Measurements from ENCODE around the gene EPB41L2. TPM values are rescaled to one million over a fixed set of nuclear protein-coding genes. Genes with fewer than 3 reads are reported as not detected.
"Not testable (repeated sequence)": the region's sequence is repeated elsewhere in the genome, so short reads cannot be mapped to it uniquely, and the experiment has no call there.

Gene EPB41L2
- total RNA-seq, 1 experiment from 2014 or later, result 63.9 TPM

DNA sequence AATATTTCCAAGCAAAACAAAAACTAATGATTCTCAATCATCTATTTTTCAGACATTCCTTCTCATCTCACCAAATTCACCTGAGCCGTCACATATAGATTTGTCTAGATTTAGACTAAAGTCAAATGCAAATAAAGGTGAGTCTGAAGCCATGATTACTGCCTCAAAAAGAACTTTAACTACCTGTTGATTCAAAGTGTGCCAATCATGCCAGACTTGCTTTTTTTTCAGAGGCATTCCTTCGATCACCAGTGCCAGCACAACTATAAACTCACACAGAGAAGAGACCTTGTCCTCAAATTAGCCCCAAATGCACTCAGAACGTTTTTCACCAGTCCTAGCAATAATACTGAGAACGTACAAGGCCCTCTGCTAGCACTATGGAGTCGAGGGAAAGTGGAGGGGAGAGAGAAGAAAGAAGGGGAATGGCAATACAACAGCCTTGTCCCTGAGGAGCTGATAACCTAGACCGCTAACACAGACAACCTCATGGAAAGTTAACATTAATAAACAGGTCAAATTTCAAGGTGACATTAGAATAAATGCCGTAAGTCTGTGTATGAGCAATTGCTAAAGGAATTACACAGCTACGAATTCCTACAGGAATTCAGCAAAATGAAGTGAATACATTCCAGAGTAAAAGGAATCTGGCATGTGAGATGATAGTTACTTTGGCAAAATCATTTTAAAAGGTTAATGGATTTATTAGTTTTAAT lies 60.9 kb downstream of the EPB41L2 start:
- no peak for DNase-seq
- Histone ChIP-seq H3K36me3 (no peaks in the 10 kb centered on the region; the same call in 1 of the 2 replicates), H3K4me3 (no peak overlapping the region), H3K9me3 (peaks cover 6% of the 10 kb centered on the region), H3K27me3 (no peaks in the 10 kb centered on the region)

DNA sequence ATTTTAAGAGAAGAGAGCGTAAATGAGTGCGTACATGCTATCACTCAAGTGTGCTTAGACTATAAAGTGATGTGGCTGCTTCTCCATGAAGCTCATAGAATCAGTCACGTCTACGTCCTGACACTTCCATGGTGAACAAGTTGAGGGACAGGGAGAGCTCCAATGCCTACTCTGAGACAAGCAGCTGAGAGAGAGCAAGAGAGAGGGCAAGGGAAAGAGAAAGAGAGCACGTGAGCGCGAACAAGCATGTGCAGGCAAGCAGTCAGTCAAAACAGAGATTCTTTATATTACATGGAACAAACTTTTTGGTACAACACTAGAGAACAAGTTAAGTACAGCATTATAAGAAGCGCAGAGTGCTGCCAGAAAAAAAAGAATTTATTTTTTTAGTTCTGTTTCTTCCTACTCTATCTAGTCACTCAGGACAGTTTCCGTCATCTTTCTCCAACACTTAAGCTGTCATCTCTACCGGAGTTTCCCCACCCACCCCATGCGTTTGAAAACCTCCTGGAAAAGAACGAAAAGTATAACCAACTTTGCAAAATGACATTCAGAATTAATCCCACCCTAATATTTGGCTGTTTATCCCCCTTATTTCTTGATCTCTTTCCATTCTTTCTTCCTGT lies 61.8 kb downstream of the EPB41L2 start:
- Histone ChIP-seq H3K36me3 (no peaks in the 10 kb centered on the region), H3K9me3 (no peaks in the 10 kb centered on the region), H3K4me3 (no peak overlapping the region), H3K27me3 (no peaks in the 10 kb centered on the region)
- DNase-seq, result no peak

DNA sequence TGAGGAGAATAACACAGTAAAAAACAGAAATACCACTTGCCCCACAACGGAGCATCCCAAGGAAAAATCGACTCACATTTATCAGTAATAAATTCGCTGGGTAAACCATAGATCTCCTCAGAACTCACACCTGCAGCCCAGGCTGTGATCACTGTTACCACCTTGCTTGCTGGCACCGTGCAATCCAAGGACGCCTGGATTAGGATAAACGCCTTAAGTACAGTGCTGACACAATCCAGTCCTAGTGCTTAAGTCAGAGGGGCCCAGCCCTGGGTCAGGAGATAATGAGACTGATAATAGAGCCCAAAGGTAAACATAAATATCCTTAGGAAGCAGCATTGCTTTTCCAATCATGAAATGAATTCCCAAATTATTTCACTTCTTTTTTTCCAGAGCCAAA lies 62.5 kb downstream of the EPB41L2 start:
- Histone ChIP-seq H3K36me3 (no peaks in the 10 kb centered on the region), H3K27me3 (no peaks in the 10 kb centered on the region), H3K4me3 (no peak overlapping the region), H3K9me3 (no peaks in the 10 kb centered on the region)
- DNase-seq, result no peak

DNA sequence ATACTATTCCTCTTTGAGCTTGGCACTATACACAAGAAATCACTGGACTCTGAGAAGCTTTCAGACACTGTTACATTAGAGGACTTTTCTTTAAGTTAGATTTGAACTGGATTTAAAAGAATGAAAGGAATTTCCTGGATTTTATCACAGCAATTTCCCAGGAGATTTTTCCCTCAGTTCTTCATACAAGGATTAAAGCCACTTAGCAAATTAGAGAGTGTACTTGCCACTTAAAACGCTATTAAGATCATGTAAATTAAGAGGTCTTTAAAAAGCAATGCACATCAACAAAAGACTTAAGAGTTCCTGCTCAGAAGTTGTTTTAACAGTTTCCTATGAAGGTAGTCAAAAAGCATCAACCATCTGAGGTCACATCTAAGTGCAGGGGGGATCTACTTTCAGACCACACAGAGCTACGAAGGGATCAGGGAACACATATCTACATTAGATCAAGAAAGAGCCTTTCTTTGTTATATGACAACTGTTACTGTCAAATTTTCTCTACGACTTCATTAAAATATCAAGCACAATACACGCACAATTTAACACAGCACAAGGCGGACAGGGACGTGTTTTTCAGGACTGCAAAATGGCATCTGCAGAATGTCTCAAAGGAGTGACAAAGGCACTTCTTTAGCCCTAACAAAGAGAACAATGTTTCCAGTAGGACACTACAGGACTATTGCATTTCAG lies 65.8 kb downstream of the EPB41L2 start:
- H3K36me3 ChIP-seq, result no peaks in the 10 kb centered on the region
- no peak overlapping the region for H3K4me3 ChIP-seq
- no peaks in the 10 kb centered on the region for H3K9me3 ChIP-seq
- H3K27me3 ChIP-seq, result no peaks in the 10 kb centered on the region
- DNase-seq, result no peak

DNA sequence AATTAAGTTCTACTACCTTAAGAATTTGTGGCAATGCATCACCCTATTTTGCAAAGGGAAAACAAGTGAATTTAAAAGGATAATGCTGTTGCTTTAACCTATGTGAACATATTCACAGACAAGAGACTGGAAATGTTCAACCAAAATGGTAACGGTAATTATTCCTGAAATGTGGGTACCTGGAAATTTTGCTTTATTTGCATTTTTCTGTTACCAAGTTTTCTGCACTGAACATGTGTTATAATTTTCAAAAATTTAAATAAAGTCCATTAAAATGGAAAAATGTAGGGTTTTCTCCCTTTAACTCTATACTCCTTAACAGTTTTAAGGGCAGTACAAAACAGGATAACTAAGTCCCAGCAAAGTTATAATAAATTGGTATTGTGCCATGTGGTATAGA lies 66.4 kb downstream of the EPB41L2 start:
- Histone ChIP-seq H3K4me3 (no peak overlapping the region), H3K27me3 (no peaks in the 10 kb centered on the region)

DNA sequence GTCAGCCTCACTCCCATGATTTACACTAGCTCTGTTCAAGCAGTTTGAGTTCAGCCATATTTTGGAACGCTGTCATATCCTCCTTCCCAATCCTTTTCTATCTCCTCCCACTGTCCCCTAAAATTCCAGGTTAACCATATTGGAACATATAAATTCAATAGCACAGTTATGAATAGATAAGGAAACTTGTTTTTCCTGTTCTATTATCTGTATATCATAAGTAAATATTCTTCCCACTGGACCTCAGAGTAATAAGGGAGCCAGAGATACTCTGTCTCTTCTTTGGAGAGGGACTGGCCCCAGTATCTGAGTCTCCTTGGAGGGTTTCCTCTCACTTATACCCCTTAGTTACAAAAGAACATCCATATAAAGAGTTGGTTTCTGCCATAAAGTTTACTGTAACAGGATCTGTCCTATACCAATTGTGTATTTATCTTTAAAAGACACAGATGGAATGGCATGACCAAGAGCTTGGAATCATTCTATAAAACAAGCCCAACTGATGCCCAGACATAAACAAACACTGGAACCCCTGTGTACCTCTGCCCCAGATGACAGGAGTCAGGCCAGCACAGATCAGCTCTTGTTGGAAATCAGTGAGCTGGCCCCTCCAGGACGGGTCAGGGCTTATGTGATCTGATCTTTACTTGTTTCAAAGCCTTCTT lies 67.1 kb downstream of the EPB41L2 start:
- Histone ChIP-seq H3K27me3 (no peaks in the 10 kb centered on the region), H3K9me3 (peaks cover 3% of the 10 kb centered on the region; the same call in 1 of the 2 replicates), H3K36me3 (no peaks in the 10 kb centered on the region), H3K4me3 (no peak overlapping the region)
- DNase-seq, result peak; percentile 31

More for the DNA sequence above, 66.4 kb downstream of the EPB41L2 start:
- Histone ChIP-seq H3K36me3 (no peaks in the 10 kb centered on the region), H3K9me3 (no peaks in the 10 kb centered on the region)
- DNase-seq, result no peak

DNA sequence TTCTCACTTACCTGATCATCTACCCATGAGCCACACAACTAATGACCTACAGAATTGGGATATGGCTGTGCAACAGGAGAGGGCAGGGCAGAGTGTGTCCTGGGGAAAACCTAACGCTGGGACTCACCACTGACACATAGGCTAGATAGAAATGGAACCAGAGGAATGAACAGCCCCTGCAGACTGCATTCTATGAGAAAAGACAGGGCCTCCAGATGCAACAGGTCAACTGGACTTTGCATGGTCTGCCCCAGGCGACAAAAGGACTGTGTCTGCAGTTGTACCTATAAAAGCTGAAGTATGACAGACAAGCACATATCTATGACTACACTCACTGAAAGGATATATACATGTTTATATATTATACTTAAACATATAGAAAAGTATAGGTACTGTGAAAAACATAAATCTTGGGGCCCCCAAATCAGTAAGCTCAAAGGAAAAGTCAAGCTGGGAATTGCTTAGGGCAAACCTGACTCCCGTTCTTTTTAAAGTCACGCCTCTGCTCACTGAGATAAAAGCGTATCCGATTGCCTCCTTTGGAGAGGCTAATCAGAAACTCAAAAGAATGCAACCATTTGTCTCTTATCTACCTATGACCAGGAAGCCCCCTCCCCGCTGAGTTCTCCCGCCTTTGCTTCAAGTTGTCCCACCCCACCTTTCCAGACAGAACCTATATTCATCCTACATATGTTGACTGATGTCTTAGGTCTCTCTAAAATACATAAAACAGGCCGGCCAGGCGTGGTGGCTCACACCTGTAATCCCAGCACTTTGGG lies 68.5 kb downstream of the EPB41L2 start:
- H3K4me3 ChIP-seq, result no peak overlapping the region
- no peaks in the 10 kb centered on the region for H3K36me3 ChIP-seq
- peaks cover 3% of the 10 kb centered on the region; the same call in 1 of the 2 replicates for H3K9me3 ChIP-seq
- no peaks in the 10 kb centered on the region for H3K27me3 ChIP-seq
- DNase-seq, result no peak

DNA sequence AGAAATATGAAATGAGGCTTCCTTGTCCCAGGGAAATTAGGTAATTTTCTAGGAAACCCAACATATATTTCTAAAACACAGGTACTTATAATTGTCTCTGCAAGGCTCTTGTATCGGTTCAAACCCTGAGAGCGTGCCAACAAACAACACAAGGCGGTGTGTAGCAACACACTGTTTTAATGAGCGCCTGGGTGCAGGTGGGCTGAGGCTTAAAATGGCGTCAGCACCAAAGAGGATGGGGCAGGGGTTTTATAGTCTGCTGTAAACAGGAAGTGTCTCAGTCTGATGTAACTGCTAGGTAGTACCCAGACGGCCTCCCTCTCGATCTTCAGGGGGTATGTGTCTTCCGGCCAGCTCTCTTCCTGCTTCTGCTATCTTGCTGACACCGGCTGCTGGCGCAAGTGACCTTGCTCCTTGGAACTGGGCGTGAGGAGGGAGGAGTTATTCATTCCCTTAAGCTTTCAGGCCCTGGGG lies 69.7 kb downstream of the EPB41L2 start:
- H3K9me3 ChIP-seq, result peaks cover 3% of the 10 kb centered on the region; the same call in 1 of the 2 replicates
- H3K27me3 ChIP-seq, result no peaks in the 10 kb centered on the region
- no peaks in the 10 kb centered on the region for H3K36me3 ChIP-seq
- no peak for DNase-seq
- no peak overlapping the region for H3K4me3 ChIP-seq

DNA sequence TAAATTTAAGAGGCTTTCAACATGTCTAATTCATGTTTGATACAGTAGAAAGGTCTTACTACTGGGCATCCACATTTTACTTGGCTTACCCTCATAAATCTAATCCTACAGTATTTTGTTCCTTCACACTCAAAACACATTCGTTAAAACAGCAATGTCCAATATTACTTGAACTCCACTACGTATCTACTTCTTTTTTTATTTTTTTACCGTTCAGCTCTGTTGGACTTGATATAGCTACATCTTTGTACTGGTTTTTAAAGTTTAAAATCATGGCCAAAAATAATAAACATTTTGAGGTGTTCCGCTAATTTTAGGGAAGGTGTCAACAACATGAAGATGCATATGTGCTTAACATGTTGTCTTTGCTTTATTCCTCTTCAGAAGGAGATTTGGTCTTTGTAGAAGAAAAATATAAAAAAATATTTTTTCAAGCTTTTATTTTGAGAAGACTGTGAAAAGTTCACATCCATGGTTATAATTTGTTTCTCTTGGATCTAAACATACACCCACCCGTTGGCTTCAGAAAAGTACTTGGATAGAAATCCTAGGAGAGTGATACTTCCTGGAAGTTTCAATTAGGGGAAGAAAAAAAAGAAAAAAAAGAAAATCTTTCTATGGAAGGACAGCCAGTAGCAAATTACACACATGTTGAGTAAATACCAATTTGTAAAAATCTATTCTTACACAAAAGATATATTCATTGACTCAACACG lies 71.5 kb downstream of the EPB41L2 start:
- no peaks in the 10 kb centered on the region for H3K36me3 ChIP-seq
- no peak overlapping the region for H3K4me3 ChIP-seq
- no peaks in the 10 kb centered on the region for H3K27me3 ChIP-seq
- H3K9me3 ChIP-seq, result peaks cover 3% of the 10 kb centered on the region; the same call in 1 of the 2 replicates
- DNase-seq, result no peak

DNA sequence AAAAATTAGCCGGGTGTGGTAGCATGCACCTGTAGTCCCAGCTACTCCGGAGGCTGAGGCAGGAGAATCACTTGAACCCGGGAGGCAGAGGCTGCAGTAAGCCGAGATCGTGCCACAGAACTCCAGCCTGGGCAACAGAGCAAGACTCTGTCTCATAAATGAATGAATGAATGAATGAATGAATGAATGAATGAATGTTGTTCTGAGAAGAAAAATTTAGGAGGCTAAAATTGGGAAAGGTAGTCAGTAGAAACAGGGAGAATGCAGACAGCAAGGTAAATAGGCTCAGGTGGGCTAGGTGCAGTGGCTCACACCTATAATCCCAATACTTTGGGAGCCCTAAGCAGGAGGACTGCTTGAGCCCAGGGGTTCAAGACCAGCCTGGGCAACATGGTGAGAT lies 75.5 kb downstream of the EPB41L2 start:
- not testable (repeated sequence) for H3K36me3 ChIP-seq, H3K9me3 ChIP-seq

DNA sequence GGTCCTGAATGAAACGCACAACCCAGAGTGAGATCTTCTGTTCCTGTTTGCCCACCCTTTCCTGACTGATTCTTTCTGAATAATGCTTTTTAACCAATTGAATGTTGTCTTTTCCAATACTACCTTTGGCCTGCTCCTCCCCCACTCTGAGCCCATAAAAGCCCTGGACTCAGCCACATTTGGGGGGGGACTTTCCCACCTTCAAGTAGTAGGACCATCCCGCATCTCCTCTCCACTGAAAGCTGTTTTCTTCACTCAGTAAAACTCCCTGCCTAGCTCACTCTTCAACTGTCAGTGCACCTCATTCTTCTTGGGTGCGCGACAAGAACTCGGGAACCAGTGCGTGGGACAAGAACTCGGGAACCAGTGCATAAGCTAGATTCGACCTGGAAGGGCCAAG lies 77.9 kb downstream of the EPB41L2 start:
- no peak overlapping the region for H3K4me3 ChIP-seq
- H3K27me3 ChIP-seq, result no peaks in the 10 kb centered on the region
- no peak for DNase-seq
- H3K36me3 ChIP-seq, result no peaks in the 10 kb centered on the region
- no peaks in the 10 kb centered on the region for H3K9me3 ChIP-seq

More for the DNA sequence above, 75.5 kb downstream of the EPB41L2 start:
- DNase-seq, H3K4me3 ChIP-seq, H3K27me3 ChIP-seq: not testable (repeated sequence)

DNA sequence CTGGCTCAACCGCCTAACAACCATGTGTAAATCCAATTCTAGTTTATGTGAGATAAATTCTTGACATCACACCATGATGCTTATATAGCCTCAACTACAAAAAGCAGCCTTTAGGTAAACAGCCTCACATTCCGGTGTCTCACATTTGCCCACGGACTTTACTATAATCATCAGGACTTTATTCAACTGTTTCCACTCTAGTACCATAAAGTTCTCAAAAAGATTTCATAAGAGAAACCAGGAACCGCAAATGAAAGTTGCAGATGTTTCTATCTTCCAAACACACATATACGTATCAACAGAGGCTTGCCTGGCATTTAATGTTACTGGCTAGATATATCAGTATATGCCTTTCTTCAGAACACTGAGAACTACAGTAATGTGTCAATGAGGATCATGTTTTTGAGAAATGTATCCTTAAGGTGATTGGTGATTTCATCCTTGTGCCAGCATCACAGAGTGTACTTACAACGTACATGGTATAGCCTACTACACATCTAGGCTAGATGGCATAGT lies 80.0 kb downstream of the EPB41L2 start:
- DNase-seq, result no peak
- Histone ChIP-seq H3K4me3 (no peak overlapping the region), H3K36me3 (no peaks in the 10 kb centered on the region), H3K27me3 (no peaks in the 10 kb centered on the region), H3K9me3 (no peaks in the 10 kb centered on the region)

DNA sequence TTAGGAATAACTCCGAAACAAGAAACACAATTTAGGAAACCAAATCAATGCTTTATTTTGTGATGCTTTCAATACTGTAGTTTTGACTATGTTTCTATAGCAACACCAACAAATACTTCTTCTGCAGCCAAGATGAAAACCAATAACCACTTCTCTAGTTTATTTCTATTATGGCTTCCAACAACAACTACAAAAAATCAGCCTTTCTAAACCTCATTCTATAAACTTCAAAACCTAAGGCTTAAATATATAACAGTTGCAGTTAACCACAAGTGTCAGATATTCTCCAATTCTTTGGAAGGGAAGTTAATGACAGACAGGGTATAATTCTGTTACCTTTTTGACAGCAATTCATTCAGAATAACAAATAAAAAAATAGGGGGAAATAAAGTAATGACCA lies 80.9 kb downstream of the EPB41L2 start:
- Histone ChIP-seq H3K9me3 (no peaks in the 10 kb centered on the region), H3K36me3 (no peaks in the 10 kb centered on the region), H3K4me3 (no peak overlapping the region), H3K27me3 (no peaks in the 10 kb centered on the region)
- DNase-seq, result no peak

DNA sequence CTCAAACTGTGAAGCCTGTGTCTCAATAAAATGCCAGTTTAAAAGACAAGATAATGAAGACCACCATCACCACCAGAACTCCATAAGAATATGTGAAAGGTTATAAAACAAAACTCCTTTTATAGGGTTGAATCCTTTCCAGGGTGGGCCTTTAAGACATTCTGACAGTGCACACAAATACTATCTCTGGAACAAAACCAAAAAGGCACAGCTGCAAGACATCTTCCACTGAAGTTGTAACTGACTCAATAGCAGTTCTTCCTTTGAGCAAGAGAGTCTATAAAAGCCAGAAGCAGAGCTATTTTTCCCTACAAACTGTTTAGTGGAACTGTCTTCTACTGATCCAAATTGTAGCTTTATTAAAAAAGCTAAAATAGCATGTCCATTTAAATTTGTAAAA lies 81.6 kb downstream of the EPB41L2 start:
- H3K27me3 ChIP-seq, result no peaks in the 10 kb centered on the region
- DNase-seq, result no peak

DNA sequence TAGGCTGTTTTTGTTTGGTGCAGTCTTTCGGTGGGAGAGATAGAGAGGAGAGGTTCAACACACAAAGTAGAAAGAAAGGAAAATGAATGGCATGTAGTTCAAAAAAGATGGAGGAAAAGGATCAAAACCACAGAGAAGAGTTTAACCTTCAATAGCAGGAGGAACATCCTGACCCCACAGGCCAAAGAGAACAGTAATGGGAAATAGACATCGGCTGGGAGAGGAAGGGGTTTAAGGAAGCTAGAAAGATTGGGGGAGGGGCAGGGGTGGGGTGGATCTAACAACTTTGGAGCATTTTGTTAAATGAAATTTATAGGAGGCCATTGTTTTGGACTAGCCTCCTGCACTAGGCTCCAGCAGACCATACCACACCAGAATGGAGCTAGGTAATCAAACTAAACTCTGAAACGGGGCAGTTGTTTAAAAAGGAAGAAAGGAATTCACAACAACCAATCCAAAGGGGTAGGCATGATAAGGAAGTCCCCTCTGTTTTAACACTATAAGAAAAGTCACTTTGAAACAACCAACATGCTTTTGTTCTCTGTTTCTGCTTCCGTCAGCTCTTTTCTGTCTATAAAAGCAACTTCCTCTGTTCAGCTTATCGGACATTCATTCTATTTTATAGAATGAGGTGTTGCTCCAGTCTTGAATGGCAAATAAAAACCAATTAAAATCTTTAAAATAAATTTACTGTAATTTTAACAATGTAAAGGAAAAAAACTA lies 82.6 kb downstream of the EPB41L2 start:
- Histone ChIP-seq H3K4me3 (no peak overlapping the region), H3K36me3 (no peaks in the 10 kb centered on the region), H3K9me3 (no peaks in the 10 kb centered on the region), H3K27me3 (no peaks in the 10 kb centered on the region)
- no peak for DNase-seq

More for the DNA sequence above, 81.6 kb downstream of the EPB41L2 start:
- Histone ChIP-seq H3K4me3 (no peak overlapping the region), H3K9me3 (no peaks in the 10 kb centered on the region), H3K36me3 (no peaks in the 10 kb centered on the region)
